GM21576 (cell line): ENCODE measurements around the gene TNK2.

ENCODE experiments used
- ATAC-seq: cut with Tn5 transposase; IDR thresholded peaks from one replicate; pipeline ENCODE4 v1.9.1; 2021; ENCODE audit warnings: mild to moderate bottlenecking, moderate library complexity; ENCODE audit not compliant: unreplicated experiment

The TNK2 gene

DNA sequence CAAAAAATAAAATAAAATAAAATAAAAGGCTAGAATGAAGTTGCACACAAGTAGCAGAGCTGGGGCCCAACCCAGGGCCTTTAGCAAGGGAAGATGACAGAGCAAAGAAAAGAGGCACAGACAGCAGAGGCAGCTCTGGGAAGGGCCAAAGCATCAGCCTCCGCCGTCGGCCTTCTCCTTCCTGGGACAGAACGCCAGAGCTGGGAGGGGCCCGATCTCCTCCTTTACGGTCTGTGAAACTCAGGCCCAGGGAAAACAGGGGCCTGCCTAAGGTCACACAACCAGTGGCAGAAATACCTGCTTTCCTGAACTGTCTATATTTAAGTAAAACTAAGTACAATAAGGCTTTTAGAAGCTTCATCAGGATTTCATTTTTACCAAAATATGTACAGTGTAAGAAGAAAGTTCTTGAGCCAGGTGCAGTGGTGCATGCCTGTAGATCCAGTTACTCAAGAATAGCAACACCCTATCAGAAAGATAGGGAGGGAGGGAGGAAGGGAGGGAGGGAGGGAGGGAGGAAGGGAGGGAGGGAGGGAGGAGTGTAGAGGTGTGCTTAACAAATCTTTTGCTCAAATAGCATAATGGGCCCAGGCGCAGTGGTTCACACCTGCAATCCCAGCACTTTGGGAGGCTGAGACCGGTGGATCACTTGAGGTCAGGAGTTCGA is 53.6 kb downstream of the TNK2 start:
- no peak for ATAC-seq

DNA sequence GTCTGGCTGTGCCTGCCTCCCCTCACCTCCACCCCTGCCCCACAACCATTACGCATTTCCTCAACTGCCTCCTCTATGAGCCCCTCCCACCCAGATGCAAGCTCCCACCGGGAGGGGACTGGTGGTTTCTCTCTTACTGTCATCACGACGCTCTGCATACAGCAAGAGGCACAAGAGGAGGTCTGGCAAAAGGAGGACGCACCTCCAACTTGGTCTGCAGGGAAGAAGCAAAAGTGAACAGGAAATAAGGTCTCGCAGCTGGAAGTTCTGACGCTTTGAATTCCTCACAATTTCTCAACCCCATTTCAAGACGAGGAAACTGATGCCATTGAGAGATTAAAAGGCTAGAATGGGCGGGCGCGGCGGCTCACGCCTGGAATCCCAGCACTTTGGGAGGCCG is 54.4 kb downstream of the TNK2 start:
- no peak for ATAC-seq

DNA sequence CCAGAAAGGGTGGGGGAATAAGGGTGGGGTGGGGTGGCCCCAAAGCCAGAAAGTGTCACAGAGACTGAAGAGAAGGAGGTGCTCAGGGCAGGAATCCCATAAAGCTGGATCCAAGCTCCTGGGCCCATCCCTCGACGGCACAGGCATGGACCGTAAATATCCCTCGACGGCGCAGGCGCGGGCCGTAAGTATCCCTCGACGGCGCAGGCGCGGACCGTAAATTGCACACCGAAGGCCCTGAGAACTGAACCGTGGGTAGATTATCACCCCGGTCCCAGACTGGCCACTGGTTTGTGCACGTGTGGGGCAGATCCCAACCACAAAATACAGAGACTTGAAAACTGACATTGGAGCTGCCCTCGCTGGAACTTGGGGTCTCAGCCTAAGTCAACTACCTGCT is 55.3 kb downstream of the TNK2 start:
- no peak for ATAC-seq

DNA sequence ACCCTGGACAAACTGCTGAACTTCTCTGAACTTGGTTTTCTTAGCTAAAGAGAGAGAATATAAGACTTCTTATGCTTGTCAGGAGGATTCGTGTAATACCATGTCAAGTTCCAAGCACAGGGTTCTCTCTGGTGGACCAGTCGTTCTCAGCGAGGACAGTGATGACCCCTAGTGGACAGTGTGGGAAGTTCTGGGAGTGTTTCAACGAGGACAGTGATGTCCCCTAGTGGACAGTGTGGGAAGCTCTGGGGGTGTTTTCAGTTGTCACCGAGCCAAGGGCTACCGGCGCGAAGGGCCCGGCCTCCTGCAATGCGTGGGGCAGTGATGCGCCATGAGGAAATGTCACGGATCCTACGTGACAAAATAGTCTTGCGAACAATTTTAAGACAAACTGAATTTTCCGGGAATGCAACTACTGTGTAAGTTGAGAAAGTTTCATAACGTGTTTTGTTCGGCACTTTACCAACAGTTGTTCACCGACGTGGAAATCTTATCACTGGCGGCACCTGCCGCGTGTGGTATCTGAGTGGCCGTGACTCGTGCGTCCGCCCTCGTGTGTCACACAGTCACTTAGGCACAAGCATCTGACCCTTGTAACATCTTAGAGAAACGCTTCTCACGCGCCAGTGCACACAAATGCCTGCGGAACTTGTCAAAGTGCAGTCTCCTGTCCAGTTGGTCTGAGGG is 57.4 kb downstream of the TNK2 start:
- peak; percentile 88 for ATAC-seq

DNA sequence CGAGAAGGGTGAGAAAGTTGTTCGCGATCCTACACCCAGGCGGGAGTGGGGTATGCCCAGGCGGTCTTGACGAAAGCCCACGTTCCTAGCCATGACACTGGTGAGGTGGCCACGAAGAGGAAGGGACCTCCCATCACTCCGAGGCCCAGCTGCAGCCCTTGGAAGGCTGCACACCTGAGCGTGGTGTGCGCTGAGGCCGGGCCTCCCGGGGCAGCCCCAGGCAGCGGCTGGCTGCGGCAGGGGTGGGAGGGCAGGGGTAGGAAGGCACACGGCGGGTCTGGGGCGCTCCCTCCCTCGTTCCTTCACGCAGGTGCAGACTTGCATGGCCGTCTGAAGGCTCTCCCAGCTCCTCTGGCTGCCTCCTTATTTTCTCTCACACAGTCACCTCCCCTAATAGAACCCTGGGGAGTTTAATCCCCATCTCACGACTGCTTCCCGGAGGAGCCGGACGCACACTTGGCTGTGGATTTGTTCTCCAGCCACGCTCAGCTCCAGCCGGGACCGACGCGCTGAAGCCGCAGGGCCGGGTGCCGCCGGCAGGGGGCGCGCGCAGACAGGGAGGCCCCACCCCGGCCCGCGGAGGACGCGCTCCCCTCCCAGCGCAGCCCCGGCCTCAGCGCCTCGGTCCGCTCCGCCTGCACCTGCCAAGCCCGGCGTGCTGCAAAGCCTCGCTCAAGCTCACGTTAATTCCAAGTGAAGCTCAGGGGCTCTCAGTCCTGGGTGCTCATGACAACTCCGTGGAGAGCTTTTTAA is 58.9 kb downstream of the TNK2 start:
- no peak for ATAC-seq

DNA sequence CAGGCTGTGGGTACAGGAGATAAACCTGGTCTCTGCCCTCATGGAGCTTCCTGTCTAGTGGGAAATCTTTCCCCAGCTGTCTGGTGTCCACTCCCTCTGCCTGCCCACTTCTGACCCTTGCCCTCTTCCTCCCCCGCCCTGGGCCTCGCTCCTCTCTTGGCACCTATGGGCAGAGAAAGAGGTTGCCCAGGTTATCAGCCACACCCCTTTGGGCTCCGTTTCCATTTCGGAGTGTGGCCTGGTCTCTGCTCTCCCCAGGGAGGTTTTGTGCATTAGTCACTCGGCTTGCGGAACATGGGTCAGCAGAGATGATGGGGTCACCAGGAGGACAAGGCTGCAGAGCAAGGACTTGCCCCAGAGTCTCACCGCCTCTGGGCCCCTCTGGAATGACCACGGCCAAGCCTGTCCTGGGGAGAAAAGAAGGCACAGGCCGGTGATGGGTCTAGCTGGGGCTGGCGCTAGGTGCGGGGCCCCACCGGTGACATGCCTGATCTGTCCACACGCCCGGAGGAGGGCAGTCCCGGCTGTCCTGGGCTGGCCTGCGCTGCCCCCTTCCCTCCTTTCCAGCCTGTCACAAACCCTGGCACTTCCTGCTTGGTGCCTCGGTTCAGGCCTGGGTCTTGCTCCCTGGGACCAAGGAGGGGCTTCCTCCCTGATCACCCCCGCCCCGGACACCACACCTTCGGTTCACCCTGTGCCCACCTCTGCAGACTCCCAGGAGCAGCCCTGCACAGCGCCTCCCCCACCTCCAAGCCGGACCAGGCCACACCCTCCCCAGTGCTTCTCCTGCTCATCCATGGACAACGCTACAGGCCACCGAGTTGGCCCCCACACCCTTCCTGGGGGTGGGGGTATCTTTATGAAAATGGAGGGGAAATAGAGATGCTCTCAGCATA is 61.0 kb downstream of the TNK2 start:
- ATAC-seq = no peak

DNA sequence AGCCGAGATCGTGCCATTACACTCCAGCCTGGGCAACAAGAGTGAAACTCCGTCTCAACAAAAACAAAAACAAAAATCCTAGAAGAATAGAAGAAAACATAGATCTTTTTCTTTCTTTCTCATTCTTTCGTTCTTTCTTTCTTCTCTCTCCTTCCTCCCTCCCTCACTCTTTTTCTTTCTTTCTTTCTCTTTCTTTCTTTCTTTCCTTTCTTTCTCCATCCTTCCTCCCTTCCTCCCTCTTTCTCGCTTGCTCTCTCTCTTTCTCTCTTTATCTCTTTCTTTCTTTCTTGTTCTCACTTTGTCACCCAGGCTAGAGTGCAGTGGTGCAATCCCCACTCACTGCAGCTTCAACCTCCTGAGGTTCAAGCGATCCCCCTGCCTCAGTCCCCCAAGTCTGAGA is 62.9 kb downstream of the TNK2 start:
- ATAC-seq = no peak

DNA sequence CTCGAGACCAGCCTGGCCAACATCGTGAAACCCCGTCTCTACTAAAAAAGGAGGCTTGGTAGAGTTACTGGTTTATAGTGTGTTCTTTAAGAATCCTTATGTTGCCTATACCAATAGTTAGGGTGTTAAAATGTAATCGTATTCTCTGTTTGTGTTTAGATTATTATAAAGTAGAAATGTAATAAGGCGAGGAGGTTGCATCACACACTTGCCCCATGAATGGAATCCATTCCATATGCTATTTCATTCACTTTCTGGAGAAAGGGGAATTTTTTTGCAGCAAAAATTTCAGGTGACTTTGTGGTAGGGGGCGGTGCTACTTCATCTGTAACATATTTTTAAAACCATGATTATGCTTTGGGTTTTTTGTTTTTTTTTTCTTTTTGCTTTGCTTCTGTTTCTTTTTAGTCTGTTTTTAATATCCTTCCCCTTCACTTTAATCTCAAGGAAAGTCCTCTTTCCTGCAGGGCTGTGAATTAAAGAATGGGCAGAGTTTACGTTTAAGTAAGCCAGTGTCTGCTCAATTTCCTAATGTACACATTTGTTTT is 63.6 kb downstream of the TNK2 start:
- ATAC-seq = no peak

DNA sequence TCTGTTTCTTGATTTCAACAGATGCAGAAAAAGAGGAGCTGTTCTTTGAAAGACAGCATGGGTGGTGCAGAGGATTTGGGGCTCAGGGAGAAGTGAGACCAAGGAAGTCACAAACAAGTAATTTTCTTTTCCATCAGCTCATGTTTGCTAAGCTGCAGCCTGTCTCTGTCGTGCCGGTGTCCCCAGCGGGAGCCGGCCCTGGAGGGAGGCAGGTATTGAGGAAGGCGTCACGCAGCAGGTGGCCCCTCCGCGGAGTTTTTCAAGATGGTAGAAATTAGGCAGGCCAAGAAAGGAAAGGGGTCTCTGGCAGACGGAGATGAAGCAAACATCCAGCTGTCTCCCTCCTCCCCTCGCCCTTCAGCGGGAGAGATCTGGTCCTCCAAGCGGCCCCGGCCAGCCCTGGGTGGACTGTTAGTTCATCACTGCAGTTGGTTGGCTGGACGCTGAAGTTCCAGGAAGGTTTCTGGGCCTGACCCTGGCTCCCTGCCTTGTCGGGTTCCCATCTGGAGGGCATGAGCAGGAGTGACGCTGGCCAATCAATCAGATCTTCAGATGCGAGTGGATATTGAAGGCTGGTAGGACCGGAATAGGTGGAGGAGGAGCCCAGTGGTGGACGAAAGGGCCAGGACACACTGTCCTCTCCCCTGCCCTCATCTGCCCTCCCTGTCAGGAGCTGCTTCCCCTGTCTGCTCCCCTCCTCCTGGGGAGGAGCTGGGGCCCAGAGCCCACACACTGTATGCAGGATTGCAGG is 68.9 kb downstream of the TNK2 start:
- no peak for ATAC-seq

DNA sequence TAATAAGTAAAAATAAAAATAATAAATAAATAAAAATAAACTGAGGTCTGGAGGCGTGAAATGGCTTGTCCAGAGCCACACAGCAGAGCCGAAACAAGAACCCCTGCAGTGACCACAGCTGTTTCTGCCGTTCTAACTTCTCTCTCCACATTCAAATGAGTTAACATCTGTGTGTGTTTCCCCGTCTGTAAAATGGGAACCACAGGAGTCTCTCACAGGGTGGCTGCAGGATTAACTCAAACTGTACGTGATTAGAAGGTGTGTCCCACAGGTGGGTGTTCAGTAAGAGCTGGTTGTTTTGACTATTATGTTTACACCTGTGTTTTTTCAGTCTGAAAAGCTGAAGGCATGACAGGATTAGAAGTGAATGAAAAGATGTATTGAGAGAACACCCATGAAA is 69.6 kb downstream of the TNK2 start:
- peak; percentile 73 for ATAC-seq

DNA sequence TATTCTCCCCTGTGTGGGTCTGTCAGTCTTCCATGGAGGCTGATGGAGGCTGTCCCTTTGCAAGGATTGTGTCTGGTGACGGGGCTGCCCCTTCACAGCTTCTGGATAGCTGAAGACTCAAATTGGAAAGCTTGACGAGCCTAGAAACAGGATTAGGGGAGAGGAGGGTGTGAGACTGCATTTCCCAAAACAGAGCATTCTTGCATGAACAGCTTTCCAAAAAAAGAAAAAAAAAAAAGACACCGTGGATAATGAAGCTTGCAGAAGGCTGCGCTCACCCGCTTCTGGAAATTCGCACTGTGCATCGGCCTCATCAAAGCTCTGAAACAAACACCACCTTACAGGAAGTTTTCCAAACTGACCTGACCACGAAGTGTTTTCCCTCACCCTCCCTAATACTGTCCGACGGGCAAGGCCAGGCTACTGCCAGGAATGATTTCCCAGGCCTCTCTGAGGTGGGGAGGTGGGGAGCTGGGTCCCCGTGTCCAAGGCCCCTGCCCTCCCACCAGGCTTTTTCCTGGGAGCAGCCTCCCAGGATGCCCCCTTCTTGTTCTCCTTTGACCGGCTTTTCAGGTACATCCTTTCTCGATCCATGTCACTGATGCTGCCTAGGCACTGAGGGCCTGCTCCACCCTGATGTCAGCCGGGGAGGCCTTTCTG is 71.7 kb downstream of the TNK2 start:
- ATAC-seq = no peak

DNA sequence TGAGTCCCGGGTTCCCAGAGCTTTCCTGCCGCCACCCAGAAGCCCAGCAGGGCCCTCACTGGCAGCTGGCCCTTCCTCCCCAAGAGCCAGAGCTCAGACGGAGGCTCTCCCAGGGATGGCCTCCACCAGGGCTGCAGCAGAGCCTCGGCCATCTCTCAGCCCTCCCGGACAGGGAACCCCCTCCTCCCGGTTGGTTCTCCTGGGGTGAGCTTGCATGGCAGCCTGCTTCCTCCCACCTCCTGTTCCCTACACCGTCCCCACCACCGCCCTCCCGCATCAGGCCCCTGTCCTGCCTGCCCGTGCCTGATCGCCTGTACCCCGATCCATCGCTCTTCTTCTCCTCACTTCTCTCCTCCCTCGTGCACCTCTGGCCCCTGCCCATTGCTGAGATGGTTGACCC is 72.6 kb downstream of the TNK2 start:
- no peak for ATAC-seq

DNA sequence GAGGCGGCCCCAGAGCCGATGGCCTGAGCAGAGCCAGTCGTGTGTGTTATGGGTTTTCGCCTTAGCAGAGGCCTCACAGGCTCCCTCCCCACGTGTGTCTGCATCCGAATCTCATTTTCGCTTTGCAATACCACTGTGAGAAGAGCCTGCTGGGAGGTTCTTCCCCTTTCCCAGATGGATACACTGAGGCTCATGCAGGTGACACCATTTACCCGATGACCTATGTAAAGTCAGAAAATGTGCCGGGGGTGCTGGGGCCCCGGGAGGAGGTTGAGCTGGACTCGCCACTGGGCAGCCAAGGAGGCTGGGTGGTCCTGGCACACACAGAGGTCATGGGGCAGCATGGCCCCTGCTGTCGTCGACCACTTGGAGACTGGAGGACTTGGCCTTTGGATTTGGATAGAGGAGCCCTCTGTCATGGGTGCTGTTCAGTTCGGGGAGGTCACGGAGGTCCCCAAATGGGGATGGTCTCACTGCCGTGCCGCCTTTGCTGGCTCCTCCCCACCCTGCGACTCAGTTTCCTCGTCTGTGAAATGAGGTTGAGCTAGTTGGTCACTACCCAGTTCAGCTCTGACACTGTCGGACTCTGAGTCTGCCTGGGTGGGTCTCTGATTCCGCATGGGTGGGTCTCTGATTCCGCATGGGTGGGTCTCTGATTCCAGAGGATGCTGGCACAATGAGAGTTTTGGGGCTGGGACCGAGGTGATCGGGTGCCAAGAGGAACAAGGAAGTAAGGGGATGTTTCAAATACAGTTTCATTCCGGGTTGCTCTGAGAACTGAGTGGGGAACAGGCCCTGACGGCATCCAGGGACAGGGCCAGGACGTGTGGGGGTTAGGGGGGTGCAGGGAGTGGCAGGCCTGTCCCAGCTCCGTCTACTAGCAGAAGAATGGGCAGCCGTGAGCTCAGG is 73.4 kb downstream of the TNK2 start:
- no peak for ATAC-seq

DNA sequence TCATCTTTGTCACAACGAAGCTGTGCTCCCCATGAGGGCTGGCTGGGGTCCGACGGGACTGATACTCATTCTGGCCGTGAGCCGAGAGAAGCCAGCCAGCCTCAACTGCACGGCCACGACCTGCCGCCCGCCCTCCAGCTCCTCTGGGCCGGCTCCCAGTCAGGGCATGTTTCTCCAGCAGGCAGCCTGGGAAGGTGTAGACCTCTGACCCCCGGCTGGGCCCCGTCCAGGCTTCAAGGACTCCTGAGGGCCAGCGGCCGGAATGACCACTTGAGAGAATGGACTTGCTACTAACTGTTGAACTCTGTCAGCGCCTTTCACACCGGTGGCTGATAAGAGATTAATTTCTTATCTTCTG is 78.5 kb downstream of the TNK2 start:
- ATAC-seq = no peak

DNA sequence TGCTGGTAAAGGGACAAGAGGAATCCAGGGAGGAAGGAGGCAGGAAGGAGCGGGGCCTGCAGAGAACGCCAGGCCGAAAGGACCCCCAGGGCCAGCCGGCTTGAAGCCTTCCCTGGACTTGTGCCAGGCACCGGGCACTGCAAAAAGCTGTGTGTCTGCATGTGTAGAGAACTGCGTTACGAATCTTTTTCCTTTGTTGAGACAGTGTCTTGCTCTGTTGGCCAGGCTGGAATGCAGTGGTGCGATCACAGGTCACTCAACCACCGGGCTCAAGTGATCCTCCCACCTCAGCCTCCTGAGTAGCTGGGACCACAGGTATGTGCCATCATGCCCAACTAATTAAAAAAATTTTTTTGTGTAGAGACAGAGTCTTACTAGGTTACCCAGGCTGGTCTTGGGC is 79.6 kb downstream of the TNK2 start:
- ATAC-seq = no peak

DNA sequence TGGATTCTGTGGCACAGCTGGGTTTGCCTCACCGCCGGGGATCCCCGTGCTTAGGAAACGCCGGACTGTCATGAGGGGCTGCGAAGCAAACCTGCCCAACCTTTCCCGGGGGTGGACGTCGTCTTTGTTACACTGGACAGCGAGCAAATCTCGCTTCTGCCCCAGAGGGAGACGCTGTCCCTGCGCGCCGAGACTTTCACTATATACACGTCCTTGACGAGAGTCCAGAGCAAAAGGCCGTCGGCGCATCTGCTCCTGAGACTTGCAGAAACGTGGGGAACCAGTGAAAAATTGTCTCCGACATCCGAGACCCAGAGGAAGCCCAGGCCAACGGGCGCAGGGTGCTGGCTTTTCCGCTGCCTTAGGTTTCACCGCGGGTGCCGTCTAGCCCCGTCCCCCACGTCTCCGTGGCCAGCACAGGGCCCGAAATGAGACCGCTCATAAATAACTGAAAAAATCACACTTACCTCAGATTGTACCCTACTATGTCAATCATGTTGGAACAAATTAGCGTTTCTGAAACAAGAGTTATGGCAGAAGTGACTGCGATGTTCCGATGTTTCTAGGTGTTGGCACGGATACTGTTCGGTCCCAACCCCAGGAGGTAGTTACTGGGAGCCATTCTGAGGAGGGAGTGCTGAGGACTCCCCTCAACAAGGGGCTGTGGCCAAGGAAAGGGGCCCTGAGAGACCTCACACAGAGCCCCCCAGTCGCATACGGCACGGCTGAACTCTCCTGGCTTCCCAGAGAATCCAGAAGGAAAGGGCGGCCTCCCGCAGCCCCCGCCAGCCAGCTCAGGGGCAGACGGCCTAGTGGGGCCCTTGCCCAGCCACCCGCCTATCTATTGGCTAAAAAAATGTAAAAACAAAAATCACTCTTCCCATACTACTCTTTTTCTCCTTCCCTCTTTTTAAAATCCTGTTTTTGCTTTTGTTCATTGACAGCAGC is 82.2 kb downstream of the TNK2 start:
- ATAC-seq = no peak

DNA sequence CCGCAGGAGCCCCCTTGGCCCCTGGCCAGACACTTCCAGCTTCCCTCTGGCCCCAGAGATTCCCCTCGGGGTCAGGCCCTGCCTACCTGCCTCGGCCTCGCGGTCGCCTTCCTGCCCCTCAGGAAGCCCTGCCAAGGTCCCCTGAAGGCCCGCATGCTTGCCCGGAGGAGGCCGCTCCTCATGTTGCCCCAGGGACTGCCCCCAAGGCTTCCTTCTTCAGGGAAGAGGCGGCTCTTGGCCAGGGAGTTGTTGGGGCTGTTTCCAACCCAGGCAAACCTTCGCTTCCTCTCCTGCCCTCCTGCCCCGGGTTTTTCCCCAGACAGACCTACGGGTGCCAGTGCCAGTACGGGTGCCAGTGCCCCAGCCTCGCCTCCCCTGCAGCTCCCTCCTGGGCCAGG is 83.2 kb downstream of the TNK2 start:
- ATAC-seq = no peak
